22Rv1 (cell line): ENCODE results near the gene NAXD.

ENCODE experiments used
- CTCF ChIP-seq: fragments of 450-650 bp; IDR thresholded peaks from 2 replicates; pipeline ENCODE4 v1.5.1; 2017; ENCODE audit warnings: mild to moderate bottlenecking
- ZFX ChIP-seq: fragments of 450-650 bp; IDR thresholded peaks from 2 replicates; pipeline ENCODE4 v1.6.1; 2017; ENCODE audit warnings: antibody characterized with exemption, borderline replicate concordance

- no peak for TF ChIP-seq CTCF
- TF ChIP-seq ZFX: no peak
These were observed 22.7 kb upstream of the NAXD start for GRCh38 chr13:110592665-110593064.
